CD4-positive, CD25-positive, alpha-beta regulatory T cell (primary cell): ENCODE results near the gene IL4. TPM values are rescaled to one million over a fixed set of nuclear protein-coding genes. Genes with fewer than 3 reads are reported as not detected.

ENCODE experiments used
- ATAC-seq, 2 donors: fragments of 150-1000 bp; cut with Tn5 transposase; one replicate each; pipeline ENCODE4 v1.10.0; 2021; ENCODE audit warnings: low read depth in 2 of 2, moderate number of reproducible peaks in 2 of 2, moderate library complexity in 1 of 2
- DNase-seq, 3 donors: peaks; one replicate each; pipeline versions ENCODE4 v3.0.0 to v3.0.0-alpha.2; 2012 to 2022; ENCODE audit warnings: mixed read lengths in 1 of 3
- H3K27ac ChIP-seq: one replicate; pipeline ENCODE4 v1.7.0; 2013; ENCODE audit warnings: mild to moderate bottlenecking, low read length; ENCODE audit not compliant: insufficient read depth, poor library complexity, severe bottlenecking
- H3K27me3 ChIP-seq: one replicate; pipeline ENCODE4 v1.7.0; 2013; ENCODE audit warnings: low read length; ENCODE audit not compliant: control insufficient read depth, insufficient read depth
- H3K36me3 ChIP-seq: one replicate; pipeline ENCODE4 v1.7.0; 2013; ENCODE audit warnings: mild to moderate bottlenecking, low read length, moderate library complexity; ENCODE audit not compliant: control insufficient read depth, insufficient read depth
- H3K4me1 ChIP-seq: 2 replicates; pipeline ENCODE4 v1.7.0; 2013; ENCODE audit warnings: mild to moderate bottlenecking, low read length; ENCODE audit not compliant: insufficient read depth, control insufficient read depth, poor library complexity, severe bottlenecking
- H3K4me3 ChIP-seq: one replicate; pipeline ENCODE4 v1.7.0; 2013; ENCODE audit warnings: low read depth, mild to moderate bottlenecking, low read length, moderate library complexity
- H3K9me3 ChIP-seq, 2 experiments: 1 replicate in 1 of 2; 2 replicates in 1 of 2; pipeline ENCODE4 v1.7.0; 2013; ENCODE audit warnings: low read length in 2 of 2, mild to moderate bottlenecking in 1 of 2, moderate library complexity in 1 of 2; ENCODE audit not compliant: control insufficient read depth in 2 of 2
- H3K27ac Mint-ChIP-seq, 3 donors: one replicate each; pipeline ENCODE4 v1.8.0; 2020 to 2022; ENCODE audit warnings: mild to moderate bottlenecking in 3 of 3, mixed read lengths in 3 of 3, moderate library complexity in 2 of 3
- H3K27me3 Mint-ChIP-seq: one replicate; pipeline ENCODE4 v1.8.0; 2022; ENCODE audit warnings: mild to moderate bottlenecking, mixed read lengths
- H3K36me3 Mint-ChIP-seq: one replicate; pipeline ENCODE4 v1.8.0; 2020; ENCODE audit warnings: mixed read lengths
- H3K4me1 Mint-ChIP-seq, 4 donors: one replicate each; pipeline ENCODE4 v1.8.0; 2020 to 2022; ENCODE audit warnings: mixed read lengths in 4 of 4, mild to moderate bottlenecking in 1 of 4
- H3K4me3 Mint-ChIP-seq, 4 donors: one replicate each; pipeline ENCODE4 v1.8.0; 2020 to 2022; ENCODE audit warnings: mild to moderate bottlenecking in 4 of 4, mixed read lengths in 4 of 4, moderate library complexity in 3 of 4
- H3K9me3 Mint-ChIP-seq, 7 donors: one replicate each; pipeline ENCODE4 v1.8.0; 2020 to 2022; ENCODE audit warnings: mixed read lengths in 7 of 7, mild to moderate bottlenecking in 3 of 7, moderate library complexity in 2 of 7
- polyA plus RNA-seq, 4 donors: library from polyadenylated mRNA; unstranded; fragments of 300-500 nt; fragmentation: Illumina TruSeq; gene quantifications; one replicate each; pipeline ENCODE4 v1.2.3, GENCODE V29; 2021
- total RNA-seq: library from RNA; stranded (reverse); gene quantifications from one replicate; pipeline ENCODE4 v1.2.3, GENCODE V29; 2022

Gene IL4
- total and polyA plus RNA-seq, 5 donors from 2014 or later = 1.6 to 2.1 TPM; not detected in 3

GRCh38 chr5:132665574-132666080 lies 8.2 kb upstream of the IL4 start:
- H3K27me3 ChIP-seq = no peaks in the 10 kb centered on the region
- H3K36me3 ChIP-seq = no peaks in the 10 kb centered on the region
- no peaks in the 10 kb centered on the region for H3K9me3 Mint-ChIP-seq
- H3K4me1 ChIP-seq = peaks cover 7% of the 10 kb centered on the region
- H3K4me3 ChIP-seq = no peak overlapping the region
- H3K4me3 Mint-ChIP-seq = no peak overlapping the region
- no peaks in the 10 kb centered on the region for H3K36me3 Mint-ChIP-seq
- H3K27ac ChIP-seq = no peak overlapping the region
- H3K27me3 Mint-ChIP-seq = peaks cover 7% of the 10 kb centered on the region
- H3K27ac Mint-ChIP-seq = no peak overlapping the region
- no peak for ATAC-seq
- H3K4me1 Mint-ChIP-seq = peaks cover 0 to 5% (median 1%) of the 10 kb centered on the region in 4 donors
- H3K9me3 ChIP-seq = no peaks in the 10 kb centered on the region
- DNase-seq = no peak

GRCh38 chr5:132666310-132667123 lies 7.3 kb upstream of the IL4 start:
- no peak for DNase-seq
- Mint-ChIP-seq H3K27me3 (peaks cover 10% of the 10 kb centered on the region), H3K4me1 (peaks cover 0 to 5% (median 1%) of the 10 kb centered on the region in 4 donors), H3K9me3 (no peaks in the 10 kb centered on the region), H3K36me3 (peaks cover 3% of the 10 kb centered on the region), H3K4me3 (no peak overlapping the region), H3K27ac (no peak overlapping the region)
- Histone ChIP-seq H3K27me3 (no peaks in the 10 kb centered on the region), H3K27ac (no peak overlapping the region), H3K4me1 (peaks cover 7% of the 10 kb centered on the region), H3K36me3 (no peaks in the 10 kb centered on the region), H3K4me3 (no peak overlapping the region), H3K9me3 (no peaks in the 10 kb centered on the region)
- ATAC-seq = no peak

- ATAC-seq = no peak
Measured at GRCh38 chr5:132667309-132667708, 6.5 kb upstream of the IL4 start.

GRCh38 chr5:132667761-132668705 lies 5.8 kb upstream of the IL4 start:
- no peak for ATAC-seq
- H3K4me3 Mint-ChIP-seq = no peak overlapping the region
- H3K27ac Mint-ChIP-seq = no peak overlapping the region
- no peaks in the 10 kb centered on the region for H3K36me3 ChIP-seq
- H3K9me3 ChIP-seq = no peaks in the 10 kb centered on the region
- no peaks in the 10 kb centered on the region for H3K27me3 ChIP-seq
- H3K4me1 ChIP-seq = peaks cover 5% of the 10 kb centered on the region
- H3K9me3 Mint-ChIP-seq = no peaks in the 10 kb centered on the region
- no peak overlapping the region for H3K27ac ChIP-seq
- H3K27me3 Mint-ChIP-seq = peaks cover 10% of the 10 kb centered on the region
- no peak overlapping the region for H3K4me3 ChIP-seq
- peaks cover 3% of the 10 kb centered on the region for H3K36me3 Mint-ChIP-seq
- H3K4me1 Mint-ChIP-seq = peaks cover 0 to 3% (median 1%) of the 10 kb centered on the region in 4 donors
- DNase-seq = no peak

More at GRCh38 chr5:132667309-132667708, 6.5 kb upstream of the IL4 start:
- Histone ChIP-seq H3K4me3 (no peak overlapping the region), H3K36me3 (no peaks in the 10 kb centered on the region), H3K27me3 (no peaks in the 10 kb centered on the region), H3K27ac (no peak overlapping the region), H3K9me3 (no peaks in the 10 kb centered on the region), H3K4me1 (peaks cover 7% of the 10 kb centered on the region)
- Mint-ChIP-seq H3K4me3 (no peak overlapping the region), H3K27me3 (peaks cover 10% of the 10 kb centered on the region), H3K4me1 (peaks cover 0 to 5% (median 1%) of the 10 kb centered on the region in 4 donors), H3K9me3 (no peaks in the 10 kb centered on the region), H3K36me3 (peaks cover 3% of the 10 kb centered on the region), H3K27ac (no peak overlapping the region)
- DNase-seq = no peak

GRCh38 chr5:132668706-132669454 lies 4.9 kb upstream of the IL4 start:
- H3K9me3 Mint-ChIP-seq = no peaks in the 10 kb centered on the region

GRCh38 chr5:132669455-132669820 lies 4.4 kb upstream of the IL4 start:
- Histone ChIP-seq H3K27me3 (no peaks in the 10 kb centered on the region), H3K9me3 (no peaks in the 10 kb centered on the region), H3K27ac (no peak overlapping the region), H3K4me1 (no peaks in the 10 kb centered on the region), H3K4me3 (no peak overlapping the region), H3K36me3 (no peaks in the 10 kb centered on the region)
- Mint-ChIP-seq H3K27ac (no peak overlapping the region), H3K27me3 (peaks cover 10% of the 10 kb centered on the region), H3K4me1 (peaks cover 0 to 4% (median 1%) of the 10 kb centered on the region in 4 donors), H3K4me3 (no peak overlapping the region), H3K36me3 (peaks cover 3% of the 10 kb centered on the region), H3K9me3 (no peaks in the 10 kb centered on the region)
- DNase-seq (no peak), ATAC-seq (no peak)

More at GRCh38 chr5:132668706-132669454, 4.9 kb upstream of the IL4 start:
- H3K27ac Mint-ChIP-seq = no peak overlapping the region
- peaks cover 10% of the 10 kb centered on the region for H3K27me3 Mint-ChIP-seq
- Histone ChIP-seq H3K27ac (no peak overlapping the region), H3K36me3 (no peaks in the 10 kb centered on the region), H3K9me3 (no peaks in the 10 kb centered on the region), H3K27me3 (no peaks in the 10 kb centered on the region), H3K4me1 (no peaks in the 10 kb centered on the region), H3K4me3 (no peak overlapping the region)
- ATAC-seq = no peak
- peaks cover 0 to 2% (median under 1%) of the 10 kb centered on the region in 4 donors for H3K4me1 Mint-ChIP-seq
- H3K4me3 Mint-ChIP-seq = no peak overlapping the region
- H3K36me3 Mint-ChIP-seq = peaks cover 3% of the 10 kb centered on the region
- no peak for DNase-seq
